Stimulated activated CD8-positive, alpha-beta memory T cell treated with anti-CD3 and anti-CD28 coated beads, Interleukin-15, amount 100 ng/mL, for 48 hours (primary cell): Measurements from ENCODE around the gene NELFA.
A peak's percentile ranks its signal among the peaks of the same experiment; 100 is the strongest.
"Not testable (repeated sequence)": the region's sequence is repeated elsewhere in the genome, so short reads cannot be mapped to it uniquely, and the experiment has no call there.

Source experiments
- DNase-seq, 2 donors: peaks; one replicate each; pipeline ENCODE4 v3.0.0-alpha.2; 2020; ENCODE audit warnings: low read depth in 2 of 2

NELFA gene

DNA sequence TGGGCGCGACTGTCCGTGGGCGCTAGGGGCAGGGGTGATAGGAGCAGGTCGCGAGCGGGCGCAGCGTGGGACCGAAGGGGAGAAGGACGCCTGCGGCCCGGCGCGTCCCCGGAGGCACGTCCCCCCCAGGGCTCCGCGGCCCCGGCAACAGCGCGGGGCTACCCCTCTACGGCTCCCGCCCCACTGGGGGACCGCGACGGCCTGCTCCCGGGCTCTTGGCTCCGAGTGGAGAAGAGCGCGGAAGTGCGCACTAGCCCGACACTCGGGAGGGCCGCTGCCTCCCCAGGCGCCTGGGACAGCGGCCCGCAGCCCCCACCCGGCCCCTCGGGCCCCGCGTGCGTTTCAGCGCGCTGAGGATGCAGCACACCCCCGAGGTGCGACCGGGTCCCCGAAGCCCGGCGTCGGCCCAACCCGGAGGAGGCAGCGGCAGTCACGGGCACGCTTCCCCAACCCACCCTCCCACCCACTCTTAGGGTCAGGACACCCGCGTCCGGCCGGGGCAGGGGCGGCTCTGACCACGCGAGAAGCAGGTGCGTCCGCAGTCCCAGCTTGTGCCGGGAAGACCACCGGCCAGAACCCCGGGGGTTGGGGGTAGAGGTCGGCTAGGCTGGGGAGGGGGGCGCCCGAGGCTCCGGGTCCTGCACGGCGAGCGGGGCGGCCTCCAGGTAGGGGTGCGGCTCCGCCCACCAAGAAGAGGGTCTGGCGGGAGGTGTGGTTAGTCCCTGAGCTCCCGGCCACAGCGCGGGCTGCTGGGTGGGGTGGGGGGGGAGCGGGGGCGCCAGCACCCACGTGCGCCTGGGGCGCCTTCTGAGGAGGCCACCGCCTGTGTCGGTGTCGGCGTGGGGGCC, 31.8 kb upstream of the NELFA start:
- DNase-seq: no peak

DNA sequence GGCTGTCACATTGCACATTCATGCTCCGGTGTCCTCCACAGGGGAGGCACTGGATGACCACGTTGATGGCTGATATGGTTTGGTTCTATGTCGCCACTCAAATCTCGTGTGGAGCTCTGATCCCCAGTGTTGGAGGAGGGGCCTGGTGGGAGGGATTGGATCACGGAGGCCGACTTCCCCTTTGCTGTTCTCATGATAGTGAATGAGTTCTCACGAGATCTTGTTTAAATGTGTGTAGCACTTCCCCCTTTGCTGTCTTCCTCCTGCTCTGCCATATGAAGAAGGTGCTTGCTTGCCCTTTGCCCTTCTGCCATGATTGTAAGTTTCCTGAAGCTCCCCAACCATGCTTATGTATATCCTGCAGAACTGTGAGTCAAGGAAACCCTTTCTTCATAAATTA, 28.1 kb upstream of the NELFA start:
- DNase-seq: no peak

DNA sequence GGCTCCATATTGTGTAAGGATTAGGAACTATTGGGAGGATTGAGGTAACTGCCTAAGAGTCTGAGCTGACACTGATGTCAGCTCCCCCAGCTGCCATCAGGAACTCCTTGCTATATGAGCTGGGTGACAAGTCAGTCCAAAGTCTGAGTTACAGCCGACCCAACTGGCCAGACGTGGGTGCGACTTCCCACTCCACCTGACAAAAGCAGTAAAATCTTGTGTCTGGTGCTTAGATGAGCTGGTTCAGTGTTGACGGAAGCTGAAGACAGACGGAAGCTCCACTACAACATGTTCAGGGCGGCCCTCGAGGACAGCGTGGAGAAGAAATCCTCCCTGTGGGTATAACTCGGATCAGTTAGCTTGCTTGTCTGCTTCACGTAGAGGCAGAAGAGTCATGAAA, 27.6 kb upstream of the NELFA start:
- DNase-seq: no peak

DNA sequence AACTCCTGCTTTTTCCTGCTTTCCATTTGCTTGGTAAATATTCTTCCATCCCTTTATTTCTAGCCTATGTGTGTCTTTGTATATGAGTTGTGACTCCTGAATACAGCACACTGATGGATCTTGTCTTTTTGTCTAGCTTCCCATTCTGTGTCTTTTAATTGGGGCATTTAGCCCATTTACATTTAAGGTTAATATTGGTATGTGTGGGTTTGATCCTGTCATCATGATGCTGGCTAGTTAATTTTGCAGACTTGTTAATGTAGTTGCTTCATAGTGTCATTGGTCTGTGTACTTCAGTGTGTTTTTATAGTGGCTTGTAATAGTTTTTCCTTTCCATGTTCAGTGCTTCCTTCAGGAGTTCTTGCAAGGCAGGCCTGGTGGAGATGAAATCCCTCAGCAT, 22.4 kb upstream of the NELFA start:
- DNase-seq: not testable (repeated sequence)

DNA sequence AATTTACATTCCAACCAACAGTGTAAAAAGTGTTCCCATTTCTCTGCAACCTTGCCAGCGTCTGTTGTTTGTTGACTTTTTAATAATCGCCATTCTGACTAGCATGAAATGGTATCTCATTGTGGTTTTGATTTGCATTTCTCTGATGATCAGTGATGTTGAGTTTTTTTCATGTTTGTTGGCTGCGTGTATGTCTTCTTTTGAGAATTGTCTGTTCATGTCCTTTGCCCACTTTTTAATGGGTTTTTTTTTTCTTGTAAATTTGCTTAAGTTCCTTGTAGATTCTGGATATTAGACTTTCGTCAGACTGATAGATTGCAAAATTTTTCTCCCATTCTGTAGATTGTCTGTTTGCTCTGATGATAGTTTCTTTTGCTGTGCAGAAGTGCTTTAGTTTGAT, 18.3 kb upstream of the NELFA start:
- not testable (repeated sequence) for DNase-seq

DNA sequence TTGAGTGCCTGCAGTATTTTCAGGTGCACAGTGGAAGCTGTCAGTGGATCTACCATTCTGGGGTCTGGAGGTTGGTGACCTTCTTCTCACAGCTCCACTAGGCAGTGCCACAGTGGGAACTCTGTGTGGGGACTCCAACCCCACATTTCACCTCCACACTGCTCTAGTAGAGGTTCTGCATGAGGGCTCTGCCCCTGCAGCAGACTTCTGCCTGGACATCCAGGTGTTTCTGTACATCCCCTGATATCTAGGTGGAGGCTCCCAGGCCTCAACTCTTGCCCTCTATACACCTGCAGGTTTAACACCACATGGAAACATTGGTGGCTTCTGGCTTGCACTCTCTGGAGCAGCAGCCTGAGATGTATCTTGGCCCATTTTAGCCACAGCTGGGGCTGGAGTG, 17.0 kb upstream of the NELFA start:
- no peak for DNase-seq

DNA sequence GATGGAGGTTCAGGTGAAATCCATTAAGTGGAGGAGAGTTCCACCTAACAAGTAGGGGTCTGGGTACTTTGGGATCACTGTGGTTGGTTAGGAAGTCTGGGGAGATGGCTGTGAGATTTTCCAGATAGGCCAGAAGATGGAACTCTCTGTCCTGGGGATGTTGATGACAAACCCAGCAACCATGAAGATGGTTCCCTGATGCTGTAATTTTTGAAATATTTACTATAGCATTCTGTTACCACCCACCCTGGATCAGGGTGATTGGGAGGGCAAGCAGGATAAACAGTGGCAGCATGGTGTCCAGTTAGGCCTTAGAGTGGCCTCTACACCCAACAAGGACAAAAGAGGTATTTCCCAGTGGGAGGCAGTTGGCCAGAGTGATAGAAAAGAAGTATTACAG, 15.9 kb upstream of the NELFA start:
- no peak for DNase-seq

DNA sequence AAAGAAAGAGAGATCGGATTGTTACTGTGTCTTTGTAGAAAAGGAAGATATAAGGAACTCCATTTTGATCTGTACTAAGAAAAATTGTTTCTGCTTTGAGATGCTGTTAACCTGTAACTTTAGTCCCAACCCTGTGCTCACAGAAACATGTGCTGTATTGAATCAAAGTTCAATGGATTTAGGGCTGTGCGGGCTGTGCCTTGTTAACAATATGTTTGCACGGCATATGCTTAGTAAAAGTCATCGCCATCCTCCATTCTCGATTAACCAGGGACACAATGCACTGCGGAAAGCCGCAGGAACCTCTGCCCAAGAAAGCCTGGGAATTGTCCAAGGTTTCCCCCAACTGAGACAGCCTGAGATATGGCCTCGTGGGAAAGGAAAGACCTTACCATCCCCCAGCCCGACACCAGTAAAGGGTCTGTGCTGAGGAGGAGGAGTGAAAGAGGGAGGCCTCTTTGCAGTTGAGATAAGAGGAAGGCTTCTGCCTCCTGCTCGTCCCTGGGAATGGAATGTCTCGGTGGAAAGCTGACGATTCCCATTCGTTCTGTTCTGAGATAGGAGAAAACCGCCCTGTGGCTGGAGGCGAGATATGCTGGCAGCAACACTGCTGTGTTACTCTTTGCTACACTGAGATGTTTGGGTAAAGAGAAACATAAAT, 12.7 kb upstream of the NELFA start:
- not testable (repeated sequence) for DNase-seq

DNA sequence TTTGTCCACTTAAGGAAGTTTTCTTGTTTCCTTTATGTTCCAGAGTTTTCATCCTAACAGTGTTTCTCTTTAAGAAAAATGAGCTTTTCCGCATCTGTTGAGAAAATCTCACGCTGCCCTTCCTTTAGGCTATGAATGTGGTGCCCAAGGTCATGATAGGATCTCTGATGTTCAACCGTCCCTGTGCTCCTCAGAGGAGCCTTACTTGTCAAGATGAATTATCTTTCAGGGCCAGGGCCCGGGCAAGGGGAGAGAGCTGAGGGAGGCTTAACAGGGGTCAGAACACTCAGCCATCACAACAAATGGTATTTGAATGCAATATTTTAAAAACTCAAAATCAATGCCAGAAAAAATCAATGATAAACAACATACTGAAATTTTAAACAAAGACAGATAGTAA, 6.2 kb upstream of the NELFA start:
- DNase-seq: no peak

DNA sequence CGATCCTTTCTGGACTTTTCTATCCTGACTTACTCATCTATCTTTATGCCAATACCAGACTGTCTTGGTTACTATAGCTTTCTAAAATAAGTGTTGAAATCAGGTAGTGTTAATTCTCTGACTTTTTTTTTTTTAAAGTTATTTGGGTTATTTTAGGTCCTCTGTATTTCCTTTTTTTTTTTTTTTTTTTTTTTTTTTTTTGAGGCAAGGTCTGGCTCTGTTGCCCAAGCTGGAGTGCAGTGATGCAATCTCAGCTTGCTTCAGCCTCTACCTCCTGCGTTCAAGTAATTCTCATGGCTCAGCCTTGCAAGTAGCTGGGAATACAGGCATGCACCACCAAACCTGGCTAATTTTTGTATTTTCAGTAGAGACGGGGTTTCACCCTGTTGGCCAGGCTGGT, 2.8 kb upstream of the NELFA start:
- no peak for DNase-seq

DNA sequence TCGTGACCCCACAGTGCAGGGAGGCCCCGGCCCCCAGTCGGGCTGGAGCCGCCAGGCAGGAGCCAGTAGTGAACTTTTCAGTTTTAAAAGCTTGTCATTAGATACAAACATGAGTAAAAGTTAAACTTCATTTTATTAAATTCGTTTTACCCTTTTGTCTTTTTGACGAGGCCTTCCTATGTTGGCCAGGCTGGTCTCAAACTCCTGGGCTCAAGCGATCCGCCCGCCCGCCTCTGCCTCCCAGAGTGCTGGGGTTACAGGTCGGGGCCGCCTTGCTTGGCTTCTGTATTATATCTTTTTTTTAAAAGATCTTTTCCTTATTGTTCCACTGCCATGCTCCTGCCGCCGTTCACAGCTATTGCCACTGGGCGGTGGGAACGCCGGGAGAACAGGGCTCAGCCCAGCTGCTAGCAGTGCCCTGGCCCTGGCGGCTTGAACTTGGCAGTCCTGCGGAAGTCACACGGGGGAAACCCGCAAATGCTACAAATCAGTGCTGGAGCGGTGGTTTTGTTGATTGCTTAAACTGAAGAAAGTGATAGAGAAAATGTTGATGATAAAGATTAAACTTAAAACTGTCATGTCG, 968 bp upstream of the NELFA start:
- peak; percentile 16 to 23 for DNase-seq

DNA sequence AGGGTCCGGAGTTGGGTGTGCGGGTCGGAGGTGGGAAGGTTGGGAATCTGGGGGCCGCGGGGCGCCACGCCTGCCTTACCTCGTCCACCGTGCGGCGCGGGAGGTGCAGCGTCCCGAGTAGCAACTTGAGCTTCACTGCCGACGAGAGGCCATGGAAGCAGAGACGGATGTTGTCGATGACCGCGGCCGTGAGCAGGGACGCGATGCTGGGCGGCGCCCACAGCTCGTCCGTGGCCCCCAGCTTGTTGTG, 178 bp downstream of the NELFA start:
- no peak for DNase-seq

DNA sequence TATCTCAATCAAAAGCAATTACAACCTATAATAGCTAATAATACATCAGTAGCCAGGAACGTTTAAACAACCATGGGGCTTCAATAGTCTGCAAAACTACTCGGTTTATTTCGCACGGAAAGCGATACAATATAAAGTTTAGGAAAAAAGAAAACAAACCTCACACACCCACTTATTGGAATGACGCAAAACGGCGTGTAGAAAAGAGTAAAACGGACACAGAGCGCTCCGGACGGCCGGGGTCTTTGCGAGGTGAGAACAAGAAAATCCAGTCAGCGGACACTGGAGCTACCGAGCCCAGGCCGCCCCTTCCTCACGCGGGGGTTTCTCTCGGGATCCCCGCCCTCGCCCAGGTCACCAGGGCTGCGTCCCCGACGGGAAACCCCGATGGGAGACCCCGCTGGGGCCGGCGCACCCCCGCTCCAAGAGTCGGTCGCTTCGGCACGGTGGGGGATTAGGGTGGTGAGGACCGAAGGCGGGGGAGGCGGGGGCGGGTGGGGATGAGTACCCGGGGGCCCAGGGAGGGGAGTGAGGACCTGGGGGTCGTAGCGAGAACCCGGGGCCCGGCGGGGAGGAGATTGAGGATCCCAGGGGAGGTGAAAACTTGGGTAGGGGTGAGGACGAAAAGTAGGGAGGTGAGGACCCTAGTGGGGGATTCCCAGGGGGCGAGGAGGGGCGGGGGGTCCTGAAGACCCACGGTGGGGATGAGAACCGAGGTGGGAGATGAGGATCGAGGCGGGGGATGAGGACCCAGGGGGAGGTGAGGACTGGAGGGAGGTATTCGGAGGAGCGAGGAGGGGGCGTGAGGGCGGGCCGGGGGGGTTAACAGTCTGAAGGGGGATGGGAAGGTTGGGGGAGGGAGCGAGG, 737 bp downstream of the NELFA start:
- DNase-seq: no peak

DNA sequence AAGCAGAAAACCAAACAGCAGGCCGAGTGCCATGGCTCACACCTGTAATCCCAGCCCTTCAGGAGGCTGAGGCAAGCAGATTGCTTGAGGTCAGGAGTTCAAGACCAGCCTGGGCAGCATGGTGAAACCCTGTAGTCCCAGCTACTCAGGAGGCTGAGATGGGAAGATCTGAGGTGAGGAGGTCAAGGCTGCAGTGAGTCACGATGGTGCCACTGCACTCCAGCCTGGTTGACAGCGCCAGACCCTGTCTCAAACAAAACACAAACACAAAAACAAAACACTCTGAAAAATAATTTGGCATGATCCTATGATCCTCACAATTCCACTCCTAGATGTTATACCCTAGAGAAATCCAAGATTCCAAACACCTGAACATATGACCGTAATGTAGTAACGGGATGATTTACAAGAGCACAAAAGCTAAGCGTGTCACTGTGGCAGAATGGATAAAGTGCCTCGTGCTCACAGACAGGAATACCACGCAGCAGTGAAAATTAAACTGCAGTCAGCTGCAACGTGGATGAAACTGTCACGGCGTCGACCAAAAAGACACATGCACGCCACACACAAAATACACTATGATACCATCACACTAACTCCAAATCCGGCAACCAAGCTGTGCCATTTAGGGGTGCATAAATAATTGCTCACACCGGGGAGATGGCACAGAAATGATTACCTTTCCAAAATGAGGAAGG, 1.7 kb downstream of the NELFA start:
- no peak for DNase-seq

DNA sequence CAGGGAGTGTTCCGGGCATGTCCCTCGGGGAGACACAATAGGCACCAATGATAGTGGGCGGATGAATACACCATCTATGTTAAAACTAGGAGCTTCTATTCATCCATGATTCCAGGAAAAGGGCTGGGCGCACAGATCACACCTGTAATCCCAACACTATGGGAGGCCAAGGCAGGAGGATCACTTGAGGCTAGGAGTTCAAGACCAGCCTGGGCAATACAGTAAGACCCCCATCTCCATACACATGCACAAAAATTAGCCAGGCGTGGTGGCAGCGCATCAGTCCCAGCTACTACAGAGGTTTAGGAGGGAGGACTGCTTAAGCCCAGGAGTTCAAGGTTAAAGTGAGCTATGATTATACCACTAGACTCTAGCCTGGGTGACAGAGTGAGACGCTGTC, 2.4 kb downstream of the NELFA start:
- no peak for DNase-seq

DNA sequence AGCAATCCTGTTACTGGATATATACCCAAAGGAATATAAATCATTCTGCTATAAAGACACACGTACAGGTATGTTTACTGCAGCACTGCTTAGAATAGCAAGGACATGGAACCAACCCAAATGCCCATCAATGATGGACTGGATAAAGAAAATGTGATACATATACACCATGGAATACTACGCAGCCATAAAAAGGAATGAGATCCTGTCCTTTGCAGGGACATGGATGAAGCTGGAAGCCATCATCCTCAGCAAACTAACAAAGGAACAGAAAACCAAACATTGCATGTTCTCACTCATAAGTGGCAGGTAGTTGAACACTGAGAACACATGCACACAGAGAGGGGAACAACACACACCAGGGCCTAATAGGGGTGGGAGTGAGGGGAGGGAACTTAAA, 5.4 kb downstream of the NELFA start:
- DNase-seq: not testable (repeated sequence)

DNA sequence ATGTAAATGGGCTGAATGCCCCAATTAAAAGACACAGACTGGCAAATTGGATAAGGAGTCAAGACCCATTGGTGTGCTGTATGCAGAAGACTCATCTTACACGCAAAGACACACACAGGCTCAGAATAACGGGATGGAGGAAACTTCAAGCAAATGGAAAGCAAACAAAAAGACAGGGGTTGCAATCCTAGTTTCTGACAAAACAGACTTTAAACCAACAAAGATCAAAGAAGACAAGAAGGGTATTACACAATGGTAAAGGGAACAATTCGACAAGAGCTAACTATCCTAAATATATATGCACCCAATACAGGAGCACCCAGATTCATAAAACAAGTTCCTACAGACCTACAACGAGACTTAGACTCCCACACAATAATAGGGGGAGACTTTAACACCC, 9.5 kb downstream of the NELFA start:
- not testable (repeated sequence) for DNase-seq

DNA sequence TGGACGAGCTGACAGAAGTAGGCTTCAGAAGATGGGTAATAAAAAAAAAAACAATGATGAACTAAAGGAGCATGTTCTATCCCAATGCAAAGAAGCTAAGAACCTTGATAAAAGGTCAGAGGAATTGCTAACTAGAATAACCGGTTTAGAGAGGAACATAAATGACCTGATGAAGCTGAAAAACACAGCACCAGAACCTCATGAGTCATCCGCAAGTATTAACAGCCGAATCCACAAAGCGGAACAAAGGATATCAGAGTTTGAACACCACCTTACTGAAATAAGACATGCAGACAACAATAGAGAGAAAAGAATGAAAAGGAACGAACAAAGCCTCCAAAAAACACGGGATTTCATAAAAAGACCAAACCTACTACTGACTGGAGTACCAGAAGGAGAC, 10.5 kb downstream of the NELFA start:
- DNase-seq: no peak

DNA sequence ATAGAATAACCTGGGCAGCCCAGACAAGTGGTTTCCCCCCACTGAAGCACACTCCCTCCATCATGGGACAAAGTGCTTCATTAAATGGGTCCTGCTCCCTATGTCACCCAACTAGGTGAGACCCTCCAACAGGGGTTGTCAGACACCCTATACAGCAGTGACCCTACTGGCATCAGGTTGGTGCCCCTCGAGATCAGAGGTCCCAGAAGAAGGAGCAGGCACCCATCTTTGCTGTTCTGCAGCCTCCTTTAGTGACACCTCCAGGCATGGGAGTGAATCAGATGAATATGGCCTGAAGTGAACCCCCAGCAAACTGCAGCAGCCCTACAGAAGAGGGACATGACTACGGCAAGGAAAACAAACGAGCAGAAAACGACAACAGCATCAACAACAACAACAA, 11.1 kb downstream of the NELFA start:
- no peak for DNase-seq

DNA sequence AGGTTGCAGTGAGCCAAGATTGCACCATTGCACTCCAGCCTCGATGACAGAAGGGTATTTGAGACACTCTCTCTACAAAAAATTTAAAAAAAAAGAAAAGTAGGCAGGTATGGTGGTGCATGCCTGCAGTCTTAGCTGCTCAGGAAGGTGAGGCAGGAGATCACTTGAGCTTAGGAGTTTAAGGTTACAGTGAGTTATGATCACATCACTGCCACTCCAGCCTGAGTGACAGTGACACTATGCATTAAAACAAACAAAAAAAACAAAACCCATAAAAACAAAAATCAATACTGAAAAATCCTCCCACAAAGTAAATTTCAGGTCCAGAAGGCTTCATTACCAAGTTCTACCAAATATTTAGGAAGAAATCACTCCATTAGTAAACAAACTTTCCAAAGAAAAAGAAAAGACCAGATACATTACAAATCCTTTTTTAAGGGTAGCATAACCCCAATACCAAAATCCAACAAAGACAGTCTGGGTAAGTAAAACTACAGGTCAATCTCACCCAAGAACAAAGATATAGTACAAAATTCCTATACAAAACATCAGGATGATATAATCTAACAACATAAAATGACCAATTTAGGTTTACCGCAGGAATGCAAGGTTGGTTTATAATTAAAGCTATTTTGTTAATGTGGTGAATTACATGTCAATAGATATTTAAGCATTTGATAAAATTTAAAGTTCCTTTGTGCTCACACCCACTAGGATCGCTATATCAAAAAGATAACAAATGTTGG, 11.7 kb downstream of the NELFA start:
- no peak for DNase-seq

DNA sequence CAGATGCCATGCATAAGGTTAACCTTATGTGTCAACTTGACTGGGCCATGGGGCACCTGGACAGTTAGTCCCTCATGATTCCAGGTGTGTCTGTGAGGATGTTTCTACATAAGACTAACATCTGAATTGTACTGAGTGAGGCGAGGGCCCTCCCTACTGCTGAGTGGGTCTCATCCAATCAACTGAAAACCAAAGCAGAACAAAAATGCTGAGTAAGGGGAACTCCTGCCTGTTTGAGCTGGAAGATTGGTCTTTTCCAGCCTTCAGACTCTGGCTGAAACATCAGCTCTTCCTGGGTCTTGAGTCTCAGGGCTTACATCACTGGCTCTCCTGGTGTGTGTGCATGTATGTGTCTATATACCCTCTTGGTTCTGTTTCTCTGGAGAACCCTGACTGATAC, 13.8 kb downstream of the NELFA start:
- no peak for DNase-seq
